Gastrocnemius medialis (tissue), 4 donors: ENCODE results near the gene HOXD8. TPM values are rescaled to one million over a fixed set of nuclear protein-coding genes. Genes with fewer than 3 reads are reported as not detected.

Experiments used
- ATAC-seq, 2 donors: fragments of 150-250 bp; one replicate each; pipeline ENCODE4 v1.9.1; 2016
- DNase-seq, 2 donors: peaks; one replicate each; pipeline ENCODE4 v3.0.0-alpha.2; 2019
- H3K27ac ChIP-seq, 4 donors: fragments of 200-600 bp; sonication (generic); 1 replicate in 1 of 4; 2 replicates in 3 of 4; pipeline ENCODE4 v1.5.1; 2016 to 2018; ENCODE audit warnings: mild to moderate bottlenecking in 2 of 4, moderate library complexity in 1 of 4
- H3K27me3 ChIP-seq, 3 donors: fragments of 200-600 bp; sonication (generic) in 2 of 3; 1 replicate in 1 of 3; 2 replicates in 2 of 3; pipeline versions ENCODE4 v1.5.1 to v1.6.0; 2016 to 2019; ENCODE audit warnings: mild to moderate bottlenecking in 1 of 3, moderate library complexity in 1 of 3
- H3K36me3 ChIP-seq, 2 donors: fragments of 200-600 bp; sonication (generic) in 1 of 2; one replicate each; pipeline ENCODE4 v1.5.1; 2017 to 2018
- H3K4me1 ChIP-seq, 2 donors: fragments of 200-600 bp; sonication (generic) in 1 of 2; one replicate each; pipeline ENCODE4 v1.5.1; 2016 to 2017; ENCODE audit warnings: mild to moderate bottlenecking in 2 of 2
- H3K4me3 ChIP-seq, 4 donors: fragments of 200-600 bp; sonication (generic) in 3 of 4; 1 replicate in 1 of 4; 2 replicates in 3 of 4; pipeline ENCODE4 v1.5.1; 2016 to 2019; ENCODE audit warnings: mild to moderate bottlenecking in 2 of 4
- H3K9me3 ChIP-seq, 3 donors: fragments of 200-600 bp; sonication (generic) in 2 of 3; 1 replicate in 1 of 3; 2 replicates in 2 of 3; pipeline ENCODE4 v1.5.1; 2016 to 2019
- POLR2A ChIP-seq, 2 donors: fragments of 450-650 bp; IDR thresholded peaks; one replicate each; pipeline ENCODE4 v1.6.1; 2017; ENCODE audit warnings: antibody characterized with exemption in 2 of 2, mild to moderate bottlenecking in 2 of 2, moderate library complexity in 2 of 2
- in situ Hi-C, 4 donors: fragments of 200-750 bp; cut with MboI; loops; one replicate each; pipeline versions ENCODE4 v1.15.0 to v1.8.0; 2017; ENCODE audit warnings: low sequenced_read_pairs in 4 of 4
- intact Hi-C: fragments of 100-400 bp; cut with DNase I; formaldehyde crosslinking; loops from one replicate; pipeline ENCODE4 v1.15.1; 2023; ENCODE audit warnings: low total_unique reads
- microRNA counts, 2 donors: library from miRNA; unstranded; fragments of <30 nt; microRNA quantifications; one replicate each; lab custom pipeline; 2016
- microRNA-seq, 2 donors: library from miRNA; unstranded; fragments of <30 nt; microRNA quantifications; one replicate each; pipeline ENCODE4, GENCODE V29; 2016; ENCODE audit warnings: borderline replicate concordance in 2 of 2
- total RNA-seq, 4 donors: library from RNA; depleted of rRNA; stranded (reverse); fragments of >200 nt; gene quantifications; one replicate each; pipeline versions ENCODE4 v1.1.0 to v1.2.3, GENCODE V29; 2016
- TF ChIP-seq, protein P1 (sequence below), 5 experiments: fragments of 450-650 bp in 3 of 5; fragments of 200-600 bp in 2 of 5; sonication (generic) in 2 of 5; IDR thresholded peaks in 4 of 5; conservative IDR thresholded peaks in 1 of 5; 1 replicate in 4 of 5; 2 replicates in 1 of 5; pipeline ENCODE4 v1.5.1; 2016 to 2019; ENCODE audit warnings: antibody characterized with exemption in 5 of 5, mild to moderate bottlenecking in 3 of 5, moderate library complexity in 3 of 5

The HOXD8 gene
- total RNA-seq, 4 donors from 2014 or later = 4.0 to 12.0 (median 7.2) TPM

DNA sequence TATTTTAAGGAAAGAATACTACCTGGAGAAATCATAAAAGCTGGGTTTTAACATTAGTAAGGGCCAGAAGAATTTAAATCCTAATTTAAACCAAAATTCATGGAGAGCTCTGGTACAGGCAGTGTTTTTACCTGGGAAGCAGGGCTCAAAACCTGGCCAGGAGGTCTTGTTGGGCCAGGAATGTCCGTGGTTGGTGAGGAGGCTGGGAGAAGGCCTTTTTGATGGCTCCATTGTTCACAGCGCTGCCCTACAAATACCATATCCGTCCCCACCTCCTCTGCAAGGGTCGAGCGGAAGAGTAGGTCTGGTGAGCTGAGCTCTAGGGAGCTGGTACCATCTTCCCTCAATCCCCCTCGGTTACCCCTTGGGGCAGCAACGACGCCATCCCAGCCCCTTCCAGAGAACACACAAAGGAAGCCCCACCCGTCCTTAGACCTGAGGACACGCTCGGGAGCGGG is 48.1 kb downstream of the HOXD8 start:
- Histone ChIP-seq H3K9me3 (no peaks in the 10 kb centered on the region), H3K4me3 (peak overlapping the region; percentile 23 to 51 (median 46)), H3K27ac (peak overlapping the region in 1 of 4 donors; percentile 31), H3K27me3 (peaks cover 36 to 58% (median 48%) of the 10 kb centered on the region in 3 donors), H3K36me3 (no peaks in the 10 kb centered on the region), H3K4me1 (peaks cover 0 to 7% of the 10 kb centered on the region in 2 donors)
- TF ChIP-seq, protein P1, sequence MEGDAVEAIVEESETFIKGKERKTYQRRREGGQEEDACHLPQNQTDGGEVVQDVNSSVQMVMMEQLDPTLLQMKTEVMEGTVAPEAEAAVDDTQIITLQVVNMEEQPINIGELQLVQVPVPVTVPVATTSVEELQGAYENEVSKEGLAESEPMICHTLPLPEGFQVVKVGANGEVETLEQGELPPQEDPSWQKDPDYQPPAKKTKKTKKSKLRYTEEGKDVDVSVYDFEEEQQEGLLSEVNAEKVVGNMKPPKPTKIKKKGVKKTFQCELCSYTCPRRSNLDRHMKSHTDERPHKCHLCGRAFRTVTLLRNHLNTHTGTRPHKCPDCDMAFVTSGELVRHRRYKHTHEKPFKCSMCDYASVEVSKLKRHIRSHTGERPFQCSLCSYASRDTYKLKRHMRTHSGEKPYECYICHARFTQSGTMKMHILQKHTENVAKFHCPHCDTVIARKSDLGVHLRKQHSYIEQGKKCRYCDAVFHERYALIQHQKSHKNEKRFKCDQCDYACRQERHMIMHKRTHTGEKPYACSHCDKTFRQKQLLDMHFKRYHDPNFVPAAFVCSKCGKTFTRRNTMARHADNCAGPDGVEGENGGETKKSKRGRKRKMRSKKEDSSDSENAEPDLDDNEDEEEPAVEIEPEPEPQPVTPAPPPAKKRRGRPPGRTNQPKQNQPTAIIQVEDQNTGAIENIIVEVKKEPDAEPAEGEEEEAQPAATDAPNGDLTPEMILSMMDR (IDR thresholded peaks at IDR 0.05 in 4 of 5, conservative IDR thresholded peaks at IDR 0.05 in 1 of 5) = no peak
- in situ Hi-C loops = no loop called here
- DNase-seq = no peak
- no peak for ATAC-seq
- intact Hi-C loops = no loop called here

DNA sequence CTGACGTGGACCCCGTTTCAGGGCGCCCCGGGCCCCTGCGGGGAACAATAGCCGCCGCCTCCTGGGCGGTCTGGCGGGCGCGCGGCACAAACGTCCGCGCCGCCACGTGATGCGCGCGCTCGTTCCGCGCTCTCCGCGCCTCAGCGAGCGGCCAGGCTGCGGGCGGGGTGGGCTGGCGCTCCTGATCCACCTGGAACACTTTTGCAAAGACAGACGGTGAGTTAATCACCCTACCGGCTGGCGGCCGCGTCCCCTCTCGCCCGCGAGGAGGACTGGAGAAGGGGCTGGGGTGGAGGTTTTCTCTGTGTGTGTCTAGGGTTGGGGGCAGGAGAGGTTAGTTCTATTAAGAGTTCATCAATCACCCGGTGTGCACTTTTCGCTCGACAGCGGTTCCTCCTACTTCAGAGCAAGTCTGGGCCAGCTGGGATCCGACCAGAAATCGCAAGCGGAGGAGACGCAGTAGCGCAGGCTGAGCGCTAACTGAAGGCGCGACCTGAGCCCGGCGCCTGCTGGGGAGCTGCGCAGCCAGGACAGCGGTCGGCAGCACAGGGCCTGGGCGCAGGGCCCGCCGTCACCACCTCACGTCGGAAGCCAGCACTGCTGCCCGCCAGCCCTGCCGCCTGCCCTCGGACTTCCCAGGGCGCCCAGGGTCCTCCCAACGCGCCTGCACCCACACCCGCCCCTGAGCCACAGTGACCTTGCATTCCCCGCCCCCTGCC is 48.7 kb downstream of the HOXD8 start:
- in situ Hi-C loops = no loop called here
- no peak for TF ChIP-seq POLR2A (IDR thresholded peaks at IDR 0.05)
- TF ChIP-seq, protein P1 (IDR thresholded peaks at IDR 0.05 in 4 of 5, conservative IDR thresholded peaks at IDR 0.05 in 1 of 5) = no peak
- H3K4me1 ChIP-seq = peaks cover 0 to 7% of the 10 kb centered on the region in 2 donors
- intact Hi-C loops = no loop called here
- no peak for ATAC-seq
- H3K4me3 ChIP-seq = peak overlapping the region; percentile 23 to 51 (median 46)
- no peak for DNase-seq
- H3K9me3 ChIP-seq = no peaks in the 10 kb centered on the region
- H3K36me3 ChIP-seq = no peaks in the 10 kb centered on the region
- peak overlapping the region in 1 of 4 donors; percentile 31 for H3K27ac ChIP-seq
- H3K27me3 ChIP-seq = peaks cover 36 to 58% (median 42%) of the 10 kb centered on the region in 3 donors

DNA sequence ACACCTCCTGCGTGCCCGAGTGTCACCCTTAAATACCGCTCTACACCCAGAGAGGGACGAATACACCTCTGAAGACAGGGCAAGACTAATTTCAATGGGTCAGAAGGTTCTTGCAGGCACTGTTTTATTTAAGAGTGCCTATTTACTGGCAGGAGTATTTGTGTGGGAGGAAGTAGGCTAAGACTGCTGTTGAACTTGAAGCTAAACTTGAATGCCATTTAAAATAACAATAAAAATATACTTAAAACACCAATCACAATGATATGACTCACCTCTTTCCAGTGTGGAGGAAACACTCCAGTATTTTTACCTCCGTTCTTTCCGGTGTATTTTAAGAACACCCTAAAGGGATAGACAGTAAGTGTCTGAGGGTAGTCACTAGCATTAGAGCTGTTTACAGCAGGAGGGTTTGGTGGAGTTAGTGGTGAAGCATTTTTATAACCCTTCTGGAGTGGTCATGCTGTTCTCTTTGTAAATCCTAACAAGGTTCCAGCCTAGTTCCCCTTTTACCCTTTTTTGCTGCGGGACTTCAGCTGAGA is 49.3 kb downstream of the HOXD8 start:
- H3K27me3 ChIP-seq = peaks cover 36 to 54% (median 36%) of the 10 kb centered on the region in 3 donors
- no peaks in the 10 kb centered on the region for H3K9me3 ChIP-seq
- H3K4me1 ChIP-seq = peaks cover 0 to 7% of the 10 kb centered on the region in 2 donors
- peak overlapping the region in 1 of 4 donors; percentile 31 for H3K27ac ChIP-seq
- H3K36me3 ChIP-seq = no peaks in the 10 kb centered on the region
- TF ChIP-seq, protein P1 (IDR thresholded peaks at IDR 0.05 in 4 of 5, conservative IDR thresholded peaks at IDR 0.05 in 1 of 5) = no peak
- no peak for TF ChIP-seq POLR2A (IDR thresholded peaks at IDR 0.05)
- ATAC-seq (no peak), DNase-seq (no peak)
- in situ Hi-C loops (no loop called here), intact Hi-C loops (no loop called here)
- H3K4me3 ChIP-seq = peak overlapping the region; percentile 23 to 51 (median 46)

DNA sequence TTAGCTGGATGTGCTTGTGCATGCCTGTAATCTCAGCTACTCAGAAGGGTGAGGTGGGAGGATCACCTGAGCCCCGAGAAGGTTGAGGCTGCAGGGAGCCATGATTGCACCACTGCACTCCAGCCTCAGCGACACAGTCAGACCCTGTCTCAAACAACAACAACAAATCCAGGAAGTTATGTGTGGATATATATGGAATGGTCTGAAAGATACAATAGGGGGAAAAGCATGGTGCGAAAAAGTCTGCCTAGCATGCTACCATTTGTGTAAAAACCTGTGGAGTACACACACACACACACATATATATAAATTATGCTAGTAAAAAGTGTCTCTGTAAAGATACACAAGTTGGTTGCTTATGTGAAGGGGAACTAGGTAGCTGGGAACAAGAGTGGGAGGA is 52.0 kb downstream of the HOXD8 start:
- H3K36me3 ChIP-seq = no peaks in the 10 kb centered on the region
- no peak overlapping the region for H3K4me3 ChIP-seq
- DNase-seq (no peak), ATAC-seq (no peak)
- no peak overlapping the region for H3K27ac ChIP-seq
- no peaks in the 10 kb centered on the region for H3K9me3 ChIP-seq
- in situ Hi-C loops (no loop called here), intact Hi-C loops (no loop called here)
- peaks cover 26 to 42% (median 28%) of the 10 kb centered on the region in 3 donors for H3K27me3 ChIP-seq
- TF ChIP-seq, protein P1 (IDR thresholded peaks at IDR 0.05 in 4 of 5, conservative IDR thresholded peaks at IDR 0.05 in 1 of 5) = no peak
- peaks cover 0 to 7% of the 10 kb centered on the region in 2 donors for H3K4me1 ChIP-seq

MicroRNAs encoded within 50 kb of the gene (microRNA counts, 767-probe panel; counts per million panel counts)
- microRNA hsa-miR-10b-5p (lab: Ali Mortazavi, UCI) = 5,552 to 5,909 counts per million in 2 donors

Small RNAs within 50 kb of the gene (microRNA-seq; reads per million reads assigned to microRNA genes)
- gene MIR10B = 12,728 to 17,615 reads per million in 2 donors

Other genes with a start within 250 kb of the HOXD8 start
- 10 to 100 TPM; 23.0 to 84.4 (median 50.1) TPM for gene LNPK, start 127.4 kb upstream of the HOXD8 start, total RNA-seq
- gene EVX2, start 45.7 kb upstream of the HOXD8 start, total RNA-seq = not detected
- gene HOXD13, start 37.0 kb upstream of the HOXD8 start, total RNA-seq = not detected
- not detected for gene HOXD12, start 29.9 kb upstream of the HOXD8 start, total RNA-seq
- gene HOXD11, start 22.4 kb upstream of the HOXD8 start, total RNA-seq = under 1 TPM in 1 of 4 donors, not detected in 3; 0.24 TPM
- gene HOXD10, start 12.9 kb upstream of the HOXD8 start, total RNA-seq = under 1 TPM in 1 of 4 donors, not detected in 3; 0.15 TPM
- gene HOXD9, start 7.0 kb upstream of the HOXD8 start, total RNA-seq = 1 to 10 TPM in 2 of 4 donors, under 1 TPM in 2; 0.33 to 1.8 (median 0.78) TPM
- 1 to 10 TPM in 1 of 4 donors, under 1 TPM in 1, not detected in 2; 0.29 to 1.4 TPM for gene HOXD4, start 21.8 kb downstream of the HOXD8 start, total RNA-seq
- 1 to 10 TPM in 1 of 4 donors, under 1 TPM in 2, not detected in 1; 0.36 to 1.7 (median 0.64) TPM for gene HOXD3, start 27.6 kb downstream of the HOXD8 start, total RNA-seq
- under 1 TPM in 1 of 4 donors, not detected in 3; 0.20 TPM for gene HOXD1, start 59.0 kb downstream of the HOXD8 start, total RNA-seq
- 10 to 100 TPM; 35.8 to 43.3 (median 39.1) TPM for gene MTX2, start 139.7 kb downstream of the HOXD8 start, total RNA-seq